Measurements from ENCODE around the gene MUCL3. TPM values are rescaled to one million over a fixed set of nuclear protein-coding genes. Genes with fewer than 3 reads are reported as not detected.
A peak's percentile ranks its signal among the peaks of the same experiment; 100 is the strongest.
"Not testable (repeated sequence)": the region's sequence is repeated elsewhere in the genome, so short reads cannot be mapped to it uniquely, and the experiment has no call there.

MUCL3 gene
- total RNA-seq, 1 donor from 2014 or later = not detected

- no peak for DNase-seq (ENCODE audit: low spot score)
- ATAC-seq = no peak
Measured at GRCh38 chr6:30937265-30937664, 3.5 kb upstream of the MUCL3 start.

DNA sequence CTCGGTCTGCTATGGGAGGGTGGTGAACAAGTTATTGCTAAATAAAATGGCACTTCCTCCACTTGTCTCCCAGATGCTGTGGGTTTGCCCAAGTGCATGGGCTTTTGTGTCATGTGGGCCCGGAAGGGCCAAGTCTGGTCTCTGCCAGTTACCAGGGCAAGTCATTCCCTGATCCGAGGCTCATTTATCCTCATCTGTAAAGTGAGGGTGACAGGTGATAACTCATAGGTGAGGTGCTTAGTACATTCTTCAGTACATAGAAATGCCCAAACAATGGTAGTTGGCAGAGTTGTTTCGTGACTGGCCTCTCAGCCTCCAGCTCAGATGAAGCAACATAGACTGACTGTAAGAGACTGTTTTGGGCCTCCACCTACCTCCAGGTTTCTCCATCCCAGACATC, 2.0 kb upstream of the MUCL3 start:
- ATAC-seq = no peak

GRCh38 chr6:30939473-30939872, 1.3 kb upstream of the MUCL3 start:
- ATAC-seq = no peak

More for the DNA sequence above, 2.0 kb upstream of the MUCL3 start:
- DNase-seq (ENCODE audit: low spot score) = no peak

GRCh38 chr6:30942338-30943060, 1.7 kb downstream of the MUCL3 start:
- no peak for DNase-seq (ENCODE audit: low spot score)
- peak; percentile 60 for ATAC-seq

More at GRCh38 chr6:30939473-30939872, 1.3 kb upstream of the MUCL3 start:
- no peak for DNase-seq (ENCODE audit: low spot score)

GRCh38 chr6:30944051-30944450, 3.3 kb downstream of the MUCL3 start:
- no peak for ATAC-seq
- no peak for DNase-seq (ENCODE audit: low spot score)

GRCh38 chr6:30945281-30945680, 4.5 kb downstream of the MUCL3 start:
- ATAC-seq (no peak), DNase-seq (ENCODE audit: low spot score) (no peak)

DNA sequence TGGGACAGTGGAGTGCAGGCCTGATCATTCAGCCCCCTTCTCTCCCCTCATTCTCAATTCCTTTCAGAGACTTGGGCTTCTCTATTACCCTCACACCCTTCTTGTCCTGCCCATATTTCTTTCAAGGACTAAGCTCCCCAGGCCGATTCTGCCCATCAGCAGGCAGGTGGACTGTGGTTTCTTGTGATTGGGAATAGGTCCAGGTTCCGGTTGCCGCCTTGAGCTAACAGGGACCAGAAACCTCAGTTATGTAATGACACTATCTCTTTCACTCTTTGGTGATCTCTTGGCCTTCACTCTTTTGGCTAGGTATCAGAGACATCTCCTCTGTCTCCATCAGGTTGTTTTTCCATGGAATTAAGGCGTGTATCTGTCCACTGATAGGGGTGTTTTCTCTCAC, 6.5 kb downstream of the MUCL3 start:
- DNase-seq (ENCODE audit: low spot score) = no peak
- no peak for ATAC-seq

- no peak for ATAC-seq
- no peak for DNase-seq (ENCODE audit: low spot score)
Measured at GRCh38 chr6:30948811-30949210, 8.0 kb downstream of the MUCL3 start.

GRCh38 chr6:30951907-30952469, 11.2 kb downstream of the MUCL3 start:
- no peak for ATAC-seq

GRCh38 chr6:30954631-30955366, 14.0 kb downstream of the MUCL3 start:
- ATAC-seq = peak; percentile 62
- no peak for DNase-seq (ENCODE audit: low spot score)

More at GRCh38 chr6:30951907-30952469, 11.2 kb downstream of the MUCL3 start:
- DNase-seq (ENCODE audit: low spot score) = no peak

DNA sequence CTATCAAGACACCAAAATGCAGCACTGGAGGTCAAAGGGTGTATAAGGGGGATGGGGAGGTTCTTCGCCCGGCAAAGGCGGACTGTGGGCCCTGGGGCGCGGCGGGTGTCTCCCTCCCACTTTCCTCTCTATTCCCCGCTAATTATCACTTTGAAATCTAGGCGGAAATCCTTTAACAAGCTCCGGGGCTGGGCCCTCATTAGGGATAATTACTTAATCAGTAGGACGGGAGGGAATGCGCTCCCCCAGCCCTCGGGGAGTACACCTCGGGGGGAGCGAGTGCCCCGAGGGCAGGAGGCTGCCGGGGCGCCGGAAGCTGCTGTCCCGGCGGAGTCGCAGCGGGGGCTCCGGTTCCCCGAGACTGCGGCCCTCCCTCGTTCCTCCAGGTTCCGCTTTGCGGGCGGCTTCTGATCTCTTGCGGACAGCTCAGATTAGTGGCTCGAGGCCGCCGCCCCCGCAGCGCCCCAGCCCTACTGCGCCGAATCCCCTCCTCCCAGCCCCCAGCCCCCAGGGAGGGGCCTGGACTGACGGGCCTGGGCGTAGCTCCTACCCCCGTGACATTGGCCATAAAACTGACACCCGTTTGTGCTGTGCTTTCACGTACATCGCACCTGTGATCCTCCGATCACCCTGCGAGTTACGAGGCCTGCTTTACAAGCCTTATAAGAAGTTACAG, 14.7 kb downstream of the MUCL3 start:
- DNase-seq (ENCODE audit: low spot score) (no peak), ATAC-seq (peak; percentile 21)

DNA sequence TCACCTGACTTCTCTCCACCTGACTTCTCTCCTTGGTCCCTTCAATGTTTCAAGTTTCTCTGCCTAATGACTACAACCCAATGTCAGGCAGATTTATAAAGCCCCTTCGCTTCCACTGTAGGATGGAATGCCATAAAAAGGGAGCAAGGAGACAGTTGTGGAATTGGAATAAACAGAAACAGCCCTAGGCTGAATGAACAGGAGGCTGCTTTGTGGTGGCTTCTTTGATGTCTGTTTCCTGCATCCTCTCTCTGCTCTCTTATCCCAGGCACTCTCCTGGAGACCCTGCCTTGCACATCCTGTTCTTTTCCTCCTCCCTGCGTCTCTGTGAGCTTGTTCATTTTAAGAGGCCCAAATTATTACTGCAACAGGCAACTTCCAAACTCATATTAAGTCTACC, 16.9 kb downstream of the MUCL3 start:
- DNase-seq (ENCODE audit: low spot score) = no peak
- no peak for ATAC-seq

DNA sequence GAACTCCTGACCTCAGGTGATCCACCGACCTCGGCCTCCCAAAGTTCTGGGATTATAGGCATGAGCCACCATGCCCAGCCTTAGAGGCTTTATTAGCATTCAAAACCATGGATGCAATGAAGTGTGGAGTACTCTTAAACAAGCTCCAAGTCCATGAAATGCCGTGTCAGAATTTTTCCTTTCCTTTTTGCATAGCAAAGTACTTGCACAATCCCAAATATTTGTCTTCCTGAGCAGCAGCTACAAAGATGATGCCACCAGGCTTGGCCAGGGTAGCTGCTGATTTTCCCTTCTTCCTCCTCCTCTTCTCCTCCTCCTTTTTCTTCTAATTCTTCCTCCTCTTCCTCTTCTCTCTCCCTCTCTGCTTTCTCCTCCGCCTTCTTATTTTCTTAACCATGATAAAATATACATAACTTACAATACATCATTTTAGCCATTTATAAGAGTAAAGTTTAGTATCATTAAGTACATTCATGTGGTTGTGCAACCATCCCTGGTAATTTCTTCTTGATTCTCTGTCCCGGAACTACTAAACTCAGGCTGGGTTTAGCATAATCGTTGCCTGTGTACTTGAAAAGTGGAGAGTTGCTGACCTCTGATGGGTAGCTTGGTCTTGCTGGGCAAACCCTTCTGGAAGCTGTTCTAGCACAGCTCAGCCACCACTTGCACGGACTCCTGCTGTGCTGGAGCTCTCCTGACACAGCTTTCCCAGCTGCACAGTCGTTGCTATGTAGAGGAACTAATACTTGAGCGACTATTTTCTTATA, 20.3 kb downstream of the MUCL3 start:
- peak; percentile 74 for ATAC-seq
- DNase-seq (ENCODE audit: low spot score) = no peak

- ATAC-seq (no peak), DNase-seq (ENCODE audit: low spot score) (no peak)
Measured at GRCh38 chr6:30962716-30963115, 21.9 kb downstream of the MUCL3 start.

DNA sequence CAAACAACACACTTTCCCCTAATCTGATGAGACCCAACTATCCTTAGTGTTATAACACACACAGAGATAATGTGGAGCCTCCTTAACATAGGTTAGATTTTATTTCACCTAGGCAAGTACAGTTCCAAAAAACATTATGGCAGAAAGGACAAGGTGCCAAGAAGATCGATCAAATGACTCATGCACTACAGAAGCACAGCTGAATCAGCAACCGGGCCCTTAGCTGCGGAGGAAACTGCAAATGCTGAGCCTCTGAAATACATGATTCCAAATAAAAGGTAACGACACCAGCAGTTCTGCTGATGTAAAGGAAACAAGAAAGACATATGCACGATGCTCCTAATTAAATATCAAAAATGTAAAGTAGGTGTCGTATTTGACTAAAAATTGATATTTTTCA, 22.9 kb downstream of the MUCL3 start:
- DNase-seq (ENCODE audit: low spot score) (no peak), ATAC-seq (no peak)

- ATAC-seq = no peak
Measured at GRCh38 chr6:30964075-30964474, 23.3 kb downstream of the MUCL3 start.

DNA sequence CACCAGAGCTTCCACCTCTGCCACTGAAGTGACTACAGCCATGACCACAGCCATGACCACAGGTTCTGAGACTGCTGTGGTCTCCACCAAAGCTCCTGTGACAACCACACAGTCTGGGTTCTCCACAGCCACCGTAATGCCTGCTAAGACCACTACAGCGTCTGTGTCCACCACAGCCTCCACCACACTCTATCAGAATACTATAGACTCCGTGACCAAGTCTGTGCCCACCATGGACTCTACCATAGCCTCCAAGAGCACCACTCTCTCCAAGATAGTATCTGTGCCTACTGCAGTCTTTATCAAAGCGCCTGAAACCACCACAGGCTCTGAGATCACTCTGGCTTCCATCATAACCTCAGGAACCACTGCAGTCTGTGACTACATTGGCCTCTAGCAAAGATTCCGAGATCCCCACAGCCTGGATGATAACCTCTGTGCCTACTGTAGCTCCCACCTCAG, 24.4 kb downstream of the MUCL3 start:
- DNase-seq (ENCODE audit: low spot score) (no peak), ATAC-seq (no peak)

More at GRCh38 chr6:30964075-30964474, 23.3 kb downstream of the MUCL3 start:
- no peak for DNase-seq (ENCODE audit: low spot score)

DNA sequence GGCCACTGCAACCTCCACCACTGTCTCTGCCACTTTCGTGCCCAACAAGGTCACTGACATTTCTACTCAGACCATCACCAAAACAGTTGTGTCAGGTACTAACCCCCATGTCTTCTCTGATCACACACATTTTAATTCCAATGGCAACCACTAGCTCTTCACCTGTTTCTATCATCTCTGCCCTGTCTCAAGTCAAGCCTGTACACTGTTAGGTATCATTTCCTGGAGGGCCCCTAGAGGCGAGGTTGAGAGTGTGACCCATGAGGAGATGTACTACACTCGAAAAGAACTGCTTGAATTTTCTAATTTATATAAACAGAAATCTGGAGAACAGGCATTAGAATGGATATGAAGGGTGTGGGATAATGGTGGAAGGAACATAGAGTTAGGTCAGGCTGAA, 25.4 kb downstream of the MUCL3 start:
- ATAC-seq = no peak
- no peak for DNase-seq (ENCODE audit: low spot score)

DNA sequence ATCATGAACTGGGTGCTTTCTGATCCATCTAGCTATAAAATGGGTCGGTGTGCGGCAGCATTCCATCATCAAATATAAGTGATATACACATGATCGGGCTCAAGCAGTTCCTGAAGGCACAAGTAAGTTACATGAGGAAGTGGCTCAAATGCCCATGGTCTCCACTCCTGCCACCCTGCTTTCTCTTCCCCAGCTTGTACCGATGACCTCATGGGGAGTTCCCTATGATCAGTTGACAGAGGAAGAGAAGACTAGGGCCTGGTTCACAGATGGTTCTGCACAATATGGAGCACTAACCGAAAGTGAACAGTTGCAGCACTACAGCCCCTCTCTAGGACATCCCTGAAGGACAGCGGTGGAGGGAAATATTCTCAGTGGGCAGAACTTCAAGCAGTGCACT, 28.4 kb downstream of the MUCL3 start:
- DNase-seq (ENCODE audit: low spot score); ATAC-seq: not testable (repeated sequence)

- DNase-seq (ENCODE audit: low spot score) (no peak), ATAC-seq (no peak)
Measured at GRCh38 chr6:30970946-30971345, 30.2 kb downstream of the MUCL3 start.

DNA sequence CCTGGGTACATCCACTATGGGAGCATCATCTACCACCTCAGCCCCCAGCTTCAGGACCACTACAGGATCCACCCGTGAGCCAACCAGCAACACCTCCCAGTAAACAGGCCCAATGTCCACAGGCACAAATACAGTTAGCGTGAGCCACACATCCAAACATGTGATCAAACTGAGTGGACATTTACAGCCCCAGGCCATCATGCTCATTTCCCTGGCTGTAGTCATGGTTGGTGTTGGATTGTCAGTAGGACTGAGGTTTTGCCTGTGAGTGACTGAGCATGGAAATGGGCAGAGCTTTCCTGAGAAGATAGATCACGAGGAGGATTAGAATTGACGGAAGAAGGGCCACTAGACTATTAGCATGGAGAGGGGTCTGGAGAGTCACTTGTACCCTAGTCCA, 32.0 kb downstream of the MUCL3 start:
- no peak for DNase-seq (ENCODE audit: low spot score)
- no peak for ATAC-seq
